GM12875 (cell line): Measurements from ENCODE around the gene OR13J1.

ENCODE experiments used
- H3K4me3 ChIP-seq: one replicate; pipeline ENCODE4 v1.5.1; 2011; ENCODE audit warnings: low read depth, low read length, control low read depth
- TF ChIP-seq, protein P1 (sequence below): IDR thresholded peaks from 2 replicates; pipeline ENCODE4 v1.5.1; 2011; ENCODE audit warnings: low read depth, mild to moderate bottlenecking, control low read depth, inconsistent platforms, low read length, moderate library complexity, borderline replicate concordance; ENCODE audit not compliant: insufficient read depth

OR13J1 gene

DNA sequence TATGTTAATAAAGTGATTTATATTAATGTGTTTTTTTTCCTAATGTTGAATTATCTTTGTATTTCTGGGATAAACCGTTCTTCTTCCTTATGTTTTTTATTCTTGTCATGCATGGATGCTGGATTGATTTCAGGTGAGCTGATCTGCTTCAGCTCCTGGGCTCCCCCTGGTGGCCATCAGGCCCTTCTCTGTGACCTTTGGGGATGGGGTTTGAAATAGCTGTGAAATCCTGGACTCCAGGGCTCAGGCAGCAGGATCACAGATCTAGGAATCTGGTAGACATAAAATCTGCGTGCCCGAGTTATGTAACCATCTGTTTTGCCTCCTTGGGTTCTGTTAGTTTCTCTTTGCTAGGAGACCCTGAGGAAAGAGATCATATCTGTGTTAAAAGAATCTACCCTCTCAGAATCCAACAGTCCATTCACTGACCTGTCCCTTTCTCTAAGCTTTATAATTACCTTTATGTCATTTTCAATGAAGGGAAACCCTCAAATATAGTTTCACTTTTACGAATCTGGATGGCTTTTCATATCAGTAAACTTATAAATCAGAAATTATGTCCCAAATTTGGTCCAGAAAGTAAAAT lies 12.2 kb upstream of the OR13J1 start:
- TF ChIP-seq, protein P1, sequence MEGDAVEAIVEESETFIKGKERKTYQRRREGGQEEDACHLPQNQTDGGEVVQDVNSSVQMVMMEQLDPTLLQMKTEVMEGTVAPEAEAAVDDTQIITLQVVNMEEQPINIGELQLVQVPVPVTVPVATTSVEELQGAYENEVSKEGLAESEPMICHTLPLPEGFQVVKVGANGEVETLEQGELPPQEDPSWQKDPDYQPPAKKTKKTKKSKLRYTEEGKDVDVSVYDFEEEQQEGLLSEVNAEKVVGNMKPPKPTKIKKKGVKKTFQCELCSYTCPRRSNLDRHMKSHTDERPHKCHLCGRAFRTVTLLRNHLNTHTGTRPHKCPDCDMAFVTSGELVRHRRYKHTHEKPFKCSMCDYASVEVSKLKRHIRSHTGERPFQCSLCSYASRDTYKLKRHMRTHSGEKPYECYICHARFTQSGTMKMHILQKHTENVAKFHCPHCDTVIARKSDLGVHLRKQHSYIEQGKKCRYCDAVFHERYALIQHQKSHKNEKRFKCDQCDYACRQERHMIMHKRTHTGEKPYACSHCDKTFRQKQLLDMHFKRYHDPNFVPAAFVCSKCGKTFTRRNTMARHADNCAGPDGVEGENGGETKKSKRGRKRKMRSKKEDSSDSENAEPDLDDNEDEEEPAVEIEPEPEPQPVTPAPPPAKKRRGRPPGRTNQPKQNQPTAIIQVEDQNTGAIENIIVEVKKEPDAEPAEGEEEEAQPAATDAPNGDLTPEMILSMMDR = peak; percentile 85
- no peak overlapping the region for H3K4me3 ChIP-seq

DNA sequence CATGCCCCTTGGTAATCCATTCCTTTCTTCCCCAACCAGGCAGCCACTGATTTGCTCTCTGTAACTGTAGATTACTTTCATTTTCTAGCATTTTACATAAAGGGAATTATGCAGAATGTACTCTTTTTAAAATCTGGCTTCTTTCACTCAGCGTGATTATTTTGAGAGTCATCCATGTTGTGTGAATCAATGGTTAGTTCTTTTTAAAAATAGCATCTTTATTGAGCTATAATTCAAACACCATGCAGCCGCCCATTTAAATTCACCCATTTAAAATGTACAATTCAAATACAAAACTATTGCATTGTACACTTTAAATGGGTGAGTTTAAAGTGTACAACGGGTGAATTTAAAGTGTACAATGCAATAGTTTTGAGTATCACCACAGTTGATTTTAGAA lies 2.3 kb upstream of the OR13J1 start:
- TF ChIP-seq, protein P1 = no peak
- no peak overlapping the region for H3K4me3 ChIP-seq

DNA sequence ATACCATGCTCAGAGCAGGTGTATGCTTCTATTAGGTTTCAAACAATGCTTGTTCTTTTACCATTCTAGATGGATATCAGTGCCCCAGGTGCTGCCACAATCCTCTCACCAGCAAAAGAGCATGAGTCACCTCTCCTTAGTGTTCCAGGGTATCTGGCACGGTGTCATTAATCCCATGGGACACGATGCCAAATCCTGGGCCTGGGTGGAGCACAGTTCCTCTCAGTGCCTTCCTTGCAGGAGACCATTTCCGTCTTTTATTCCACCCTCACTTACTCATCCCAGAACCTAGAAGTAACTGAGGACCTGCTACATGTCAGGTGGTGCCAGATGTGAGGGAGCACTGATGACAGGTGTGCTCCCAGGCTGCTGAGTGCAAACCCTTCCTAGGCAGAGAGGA lies 1.3 kb upstream of the OR13J1 start:
- TF ChIP-seq, protein P1 = no peak
- no peak overlapping the region for H3K4me3 ChIP-seq

DNA sequence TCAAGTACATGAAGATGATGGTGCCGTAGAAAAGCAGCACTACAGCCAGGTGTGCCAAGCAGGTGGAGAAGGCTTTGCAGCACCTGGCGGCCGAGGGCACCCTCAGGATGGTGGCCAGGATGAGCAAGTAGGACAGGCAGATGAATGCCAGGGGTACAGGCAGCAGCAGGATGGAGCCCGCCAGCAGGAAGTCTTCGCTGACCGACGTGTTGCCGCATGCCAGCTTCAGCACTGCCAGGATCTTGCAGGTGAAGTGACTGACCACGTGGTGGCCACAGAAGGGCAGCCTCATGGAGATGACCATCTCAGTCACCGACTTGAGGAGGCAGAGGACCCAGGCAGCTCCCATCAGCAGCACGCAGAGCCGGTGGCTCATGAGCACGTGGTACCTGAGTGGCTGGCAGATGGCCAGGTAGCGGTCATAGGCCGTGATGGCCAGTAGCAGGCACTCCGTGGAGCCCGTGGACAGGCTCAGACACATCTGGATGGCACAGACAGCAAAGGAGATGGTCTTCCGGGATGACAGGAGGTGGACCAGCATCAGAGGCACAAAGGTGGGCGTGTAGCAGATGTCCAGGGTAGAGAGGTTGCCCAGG lies 482 bp downstream of the OR13J1 start:
- TF ChIP-seq, protein P1 = no peak

DNA sequence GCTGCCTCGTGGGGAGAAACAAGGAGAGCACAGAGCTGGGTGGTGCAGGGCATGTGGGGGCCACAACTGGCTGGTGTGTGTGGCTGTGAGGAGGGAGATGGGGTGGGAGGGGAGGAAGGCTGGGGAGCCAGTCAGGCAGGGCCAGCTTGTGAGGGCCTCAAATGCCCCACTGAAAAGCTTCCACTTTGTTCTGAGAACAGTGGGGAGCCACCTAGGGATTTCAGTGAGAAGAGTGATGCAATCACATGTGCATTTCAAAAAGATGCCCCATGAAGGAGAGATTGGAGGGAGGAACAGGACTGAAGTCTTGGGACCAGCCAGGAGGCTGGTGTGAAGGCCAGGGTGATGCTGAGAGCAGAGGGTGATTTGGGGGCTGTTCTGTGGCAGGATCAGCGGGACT lies 1.3 kb downstream of the OR13J1 start:
- TF ChIP-seq, protein P1 = no peak
- no peak overlapping the region for H3K4me3 ChIP-seq

More for the DNA sequence above, 482 bp downstream of the OR13J1 start:
- no peak overlapping the region for H3K4me3 ChIP-seq

DNA sequence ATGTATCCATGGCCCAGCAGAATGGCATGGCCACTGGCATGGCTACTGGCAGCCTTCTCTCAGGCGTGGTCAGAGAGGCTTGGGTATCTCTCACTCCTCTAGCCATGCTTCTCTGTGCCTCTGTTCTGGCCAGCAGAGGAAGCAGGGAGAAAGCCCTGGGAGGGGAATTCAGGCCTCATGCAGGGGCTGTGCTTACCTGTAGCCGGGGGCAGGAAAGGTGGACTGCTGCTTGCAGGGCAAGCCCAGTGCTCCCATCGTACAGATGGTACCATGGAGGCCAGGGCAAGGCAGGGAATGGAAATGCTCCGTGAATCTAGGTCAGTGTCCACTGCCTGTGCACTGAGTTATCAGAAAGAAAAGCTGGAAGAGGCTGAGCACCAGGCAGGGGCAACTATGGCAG lies 2.7 kb downstream of the OR13J1 start:
- TF ChIP-seq, protein P1 = no peak
- H3K4me3 ChIP-seq = no peak overlapping the region

DNA sequence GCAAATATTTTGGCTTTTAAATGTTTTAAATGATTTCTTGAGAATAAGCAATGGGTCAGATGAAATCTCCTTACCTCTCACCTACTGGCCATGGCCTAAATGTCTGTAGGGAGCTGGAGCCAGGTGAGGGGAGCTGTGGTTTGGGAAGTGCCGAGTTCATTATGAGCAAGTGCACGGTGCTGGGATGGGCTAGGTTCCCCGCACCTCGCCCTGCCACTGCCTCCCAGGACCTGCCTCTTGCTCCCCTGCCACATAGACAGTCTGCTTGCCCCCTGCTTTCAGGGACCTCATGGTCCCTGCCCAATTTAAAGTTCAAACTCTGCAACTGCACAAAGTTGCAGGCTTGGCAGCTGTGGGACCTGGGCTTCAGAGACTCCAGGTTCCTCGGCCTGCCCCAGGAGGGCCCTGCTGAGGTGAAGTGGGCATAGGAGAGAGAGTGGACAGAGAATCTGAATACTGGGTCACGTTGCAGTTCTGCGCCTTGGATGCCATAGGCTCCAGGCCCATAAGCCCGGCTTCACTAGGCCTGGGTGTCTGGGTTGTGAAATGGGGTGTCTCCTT lies 5.4 kb downstream of the OR13J1 start:
- H3K4me3 ChIP-seq = no peak overlapping the region
- TF ChIP-seq, protein P1 = no peak
